ENCODE measurements around the gene ORMDL2.
A peak's percentile ranks its signal among the peaks of the same experiment; 100 is the strongest.

Gene ORMDL2

DNA sequence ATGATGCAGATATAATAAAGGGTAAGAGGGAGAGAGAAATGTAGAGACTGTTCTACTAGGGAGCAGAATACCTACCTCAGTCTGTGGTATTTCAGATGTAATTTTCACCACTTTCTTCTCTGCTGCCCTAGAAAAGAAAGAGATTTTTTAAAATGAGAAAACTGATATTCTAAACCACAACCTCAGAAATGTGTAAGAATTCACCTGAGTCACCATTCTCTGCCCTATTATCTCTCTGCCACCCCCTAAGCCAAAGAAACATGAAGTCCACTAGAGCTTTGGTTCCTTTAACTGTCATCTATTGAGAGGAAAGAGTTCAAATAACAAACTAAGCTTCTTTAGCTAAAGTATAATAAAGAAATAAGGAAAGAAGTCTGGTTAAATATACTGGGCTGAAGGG lies 21.9 kb upstream of the ORMDL2 start:
- no peak for DNase-seq (ENCODE audit: extremely low read depth, low read depth)
- TF ChIP-seq, protein P1, sequence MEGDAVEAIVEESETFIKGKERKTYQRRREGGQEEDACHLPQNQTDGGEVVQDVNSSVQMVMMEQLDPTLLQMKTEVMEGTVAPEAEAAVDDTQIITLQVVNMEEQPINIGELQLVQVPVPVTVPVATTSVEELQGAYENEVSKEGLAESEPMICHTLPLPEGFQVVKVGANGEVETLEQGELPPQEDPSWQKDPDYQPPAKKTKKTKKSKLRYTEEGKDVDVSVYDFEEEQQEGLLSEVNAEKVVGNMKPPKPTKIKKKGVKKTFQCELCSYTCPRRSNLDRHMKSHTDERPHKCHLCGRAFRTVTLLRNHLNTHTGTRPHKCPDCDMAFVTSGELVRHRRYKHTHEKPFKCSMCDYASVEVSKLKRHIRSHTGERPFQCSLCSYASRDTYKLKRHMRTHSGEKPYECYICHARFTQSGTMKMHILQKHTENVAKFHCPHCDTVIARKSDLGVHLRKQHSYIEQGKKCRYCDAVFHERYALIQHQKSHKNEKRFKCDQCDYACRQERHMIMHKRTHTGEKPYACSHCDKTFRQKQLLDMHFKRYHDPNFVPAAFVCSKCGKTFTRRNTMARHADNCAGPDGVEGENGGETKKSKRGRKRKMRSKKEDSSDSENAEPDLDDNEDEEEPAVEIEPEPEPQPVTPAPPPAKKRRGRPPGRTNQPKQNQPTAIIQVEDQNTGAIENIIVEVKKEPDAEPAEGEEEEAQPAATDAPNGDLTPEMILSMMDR (IDR thresholded peaks at IDR 0.05; ENCODE audit: low read depth, low read length), result no peak

GRCh38 chr12:55797068-55797467 lies 20.8 kb upstream of the ORMDL2 start:
- TF ChIP-seq, protein P1 (IDR thresholded peaks at IDR 0.05; ENCODE audit: low read depth, low read length), result peak; percentile 49
- no peak for DNase-seq (ENCODE audit: extremely low read depth, low read depth)

- DNase-seq (ENCODE audit: extremely low read depth, low read depth), result no peak
Measured at GRCh38 chr12:55797550-55797949, 20.3 kb upstream of the ORMDL2 start.

DNA sequence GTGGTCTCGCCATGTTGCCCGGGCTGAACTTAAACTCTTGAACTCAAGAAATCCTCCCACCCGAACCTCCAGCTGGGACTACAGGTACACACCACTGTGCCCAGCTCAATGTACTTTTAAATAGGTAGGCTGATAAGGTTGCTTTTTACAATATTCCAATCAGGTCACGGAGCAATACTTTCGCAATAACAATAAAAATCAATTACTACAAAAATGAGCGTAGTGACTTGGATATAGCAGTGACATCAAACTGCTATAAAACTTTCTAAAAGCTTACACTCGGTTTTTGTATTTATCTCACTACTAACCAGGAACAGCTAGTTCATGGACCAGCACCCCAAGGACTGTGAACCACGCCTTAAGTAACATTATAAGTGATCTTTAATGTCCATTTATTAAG lies 10.9 kb upstream of the ORMDL2 start:
- DNase-seq (ENCODE audit: extremely low read depth, low read depth), result no peak
- TF ChIP-seq, protein P1 (IDR thresholded peaks at IDR 0.05; ENCODE audit: low read depth, low read length), result no peak

More at GRCh38 chr12:55797550-55797949, 20.3 kb upstream of the ORMDL2 start:
- TF ChIP-seq, protein P1 (IDR thresholded peaks at IDR 0.05; ENCODE audit: low read depth, low read length), result no peak

DNA sequence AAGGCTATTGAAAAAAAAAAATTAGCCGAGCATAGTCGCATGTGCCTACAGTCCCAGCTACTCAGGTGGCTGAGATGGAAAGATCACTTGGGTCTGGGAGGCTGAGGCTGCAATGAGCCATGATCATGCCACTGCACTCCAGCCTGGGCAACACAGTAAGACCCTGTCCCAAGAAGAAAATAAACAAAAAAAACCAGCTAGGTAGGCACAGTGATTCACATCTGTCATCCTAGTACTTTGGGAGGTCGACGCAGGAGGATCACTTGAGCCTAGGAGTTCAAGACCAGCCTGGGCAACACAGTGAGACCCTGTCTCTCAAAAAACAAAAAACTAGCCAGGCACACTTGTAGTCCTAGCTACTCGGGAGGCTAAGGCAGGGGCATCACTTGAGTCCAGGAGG lies 8.6 kb upstream of the ORMDL2 start:
- TF ChIP-seq, protein P1 (IDR thresholded peaks at IDR 0.05; ENCODE audit: low read depth, low read length), result no peak
- DNase-seq (ENCODE audit: extremely low read depth, low read depth), result no peak

DNA sequence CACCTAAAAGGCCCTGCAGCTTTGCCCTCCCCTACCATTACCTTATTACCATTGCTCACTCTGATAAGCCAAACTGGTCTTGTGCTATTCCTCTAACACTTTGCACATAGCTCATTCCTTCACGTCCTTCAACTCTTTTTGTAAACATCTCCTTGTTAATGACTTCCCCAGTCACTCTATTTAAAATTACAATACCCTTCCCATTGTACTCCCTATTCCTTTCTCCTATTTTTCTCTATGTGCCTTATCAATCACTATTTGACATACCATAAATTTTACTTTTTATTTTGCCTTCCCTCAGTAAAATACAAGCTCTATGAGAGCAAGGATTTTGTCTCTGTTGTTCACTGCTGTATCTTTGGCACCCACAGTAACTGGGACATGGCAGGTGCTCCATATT lies 5.8 kb upstream of the ORMDL2 start:
- TF ChIP-seq, protein P1 (IDR thresholded peaks at IDR 0.05; ENCODE audit: low read depth, low read length), result no peak

GRCh38 chr12:55814257-55814656 lies 3.6 kb upstream of the ORMDL2 start:
- TF ChIP-seq, protein P1 (IDR thresholded peaks at IDR 0.05; ENCODE audit: low read depth, low read length), result no peak
- DNase-seq (ENCODE audit: extremely low read depth, low read depth), result no peak

More for the DNA sequence above, 5.8 kb upstream of the ORMDL2 start:
- no peak for DNase-seq (ENCODE audit: extremely low read depth, low read depth)
